Activated B cell treated with CpG ODN at 0.5 μM for 24 hours (primary cell): ENCODE measurements around the gene SYNGAP1. TPM values are rescaled to one million over a fixed set of nuclear protein-coding genes. Genes with fewer than 3 reads are reported as not detected.
A peak's percentile ranks its signal among the peaks of the same experiment; 100 is the strongest.

ENCODE experiments used
- ATAC-seq: fragments of 200-7000 bp; cut with Tn5 transposase; one replicate; pipeline ENCODE4 v1.10.0; 2021; ENCODE audit warnings: low read depth, mild to moderate bottlenecking, moderate library complexity
- CTCF ChIA-PET: fragments of 350-600 bp; sonication (Branson Sonifier 250); formaldehyde crosslinking; loops from one replicate; lab custom pipeline; 2021; ENCODE audit warnings: antibody characterized with exemption; lab: Charles Lee
- POLR2A ChIA-PET: fragments of 350-600 bp; sonication (Branson Sonifier 250); formaldehyde crosslinking; loops from one replicate; lab custom pipeline; 2021; ENCODE audit warnings: antibody characterized with exemption; lab: Charles Lee
- DNase-seq: peaks from one replicate; pipeline ENCODE4 v3.0.0; 2022
- H3K27ac Mint-ChIP-seq: one replicate; pipeline ENCODE4 v1.8.0; 2020; ENCODE audit warnings: mixed read lengths
- H3K27me3 Mint-ChIP-seq: one replicate; pipeline ENCODE4 v1.8.0; 2021; ENCODE audit warnings: mixed read lengths
- H3K36me3 Mint-ChIP-seq: one replicate; pipeline ENCODE4 v1.8.0; 2021; ENCODE audit warnings: low read depth, mixed read lengths
- H3K4me1 Mint-ChIP-seq: one replicate; pipeline ENCODE4 v1.8.0; 2021; ENCODE audit warnings: mixed read lengths
- H3K4me3 Mint-ChIP-seq: one replicate; pipeline ENCODE4 v1.8.0; 2020; ENCODE audit warnings: mild to moderate bottlenecking, mixed read lengths
- H3K9me3 Mint-ChIP-seq: one replicate; pipeline ENCODE4 v1.8.0; 2020; ENCODE audit warnings: mixed read lengths
- CTCF ChIP-seq: fragments of 200-600 bp; IDR thresholded peaks from one replicate; pipeline ENCODE4 v1.8.0; 2022; ENCODE audit warnings: antibody characterized with exemption, mild to moderate bottlenecking
- intact Hi-C: fragments of 100-400 bp; cut with micrococcal nuclease; formaldehyde crosslinking; loops from one replicate; pipeline ENCODE4 v1.15.1; 2024
- total RNA-seq: library from RNA; stranded (reverse); gene quantifications from 2 replicates; pipeline ENCODE4 v1.2.3, GENCODE V29; 2022

Gene SYNGAP1
- total RNA-seq, 1 donor from 2014 or later: 25.4 TPM

GRCh38 chr6:33417903-33418689, 1.8 kb upstream of the SYNGAP1 start, which contains the start of gene CUTA:
TSS of gene CUTA (minus strand) at chr6:33418107. CDS start at chr6:33418000, 107 bp downstream.
- DNase-seq (peak; percentile 92), ATAC-seq (peak; percentile 90)
- no peak for TF ChIP-seq CTCF
- Mint-ChIP-seq H3K27me3 (no peaks in the 10 kb centered on the region), H3K36me3 (peaks cover 36% of the 10 kb centered on the region), H3K4me3 (peak within 1 kb of the TSS; percentile 91), H3K4me1 (peaks cover 66% of the 10 kb centered on the region), H3K9me3 (no peaks in the 10 kb centered on the region), H3K27ac (peak within 1 kb of the TSS; percentile 96)
- CTCF ChIA-PET: interaction anchor here (0.7 to 2.3 kb wide), 3 partner anchors 13 to 27 kb away, joined by 3 to 9 read pairs (median 4); no protein-coding TSS in a partner anchor
- intact Hi-C loops: loop anchor here (1.0 to 10.0 kb wide), 9 partner anchors 8 to 576 kb away; partner anchors contain the start of genes HLA-DOA, PSMB8, RXRB and SLC39A7
- POLR2A ChIA-PET: interaction anchor here (0.6 to 5.9 kb wide), 17 partner anchors 7 to 446 kb away, joined by 3 to 31 read pairs (median 6); partner anchors contain the start of genes B3GALT4, BAK1, PFDN6 and PHF1

GRCh38 chr6:33418690-33419291, 1.1 kb upstream of the SYNGAP1 start:
- Mint-ChIP-seq H3K4me3 (peak overlapping the region; percentile 91), H3K27me3 (no peaks in the 10 kb centered on the region), H3K4me1 (peaks cover 60% of the 10 kb centered on the region), H3K9me3 (no peaks in the 10 kb centered on the region), H3K27ac (peak overlapping the region; percentile 96), H3K36me3 (peaks cover 29% of the 10 kb centered on the region)
- no peak for ATAC-seq
- CTCF ChIA-PET: interaction anchor here (1.4 to 2.3 kb wide), 2 partner anchors 12 to 16 kb away, joined by 4 to 9 read pairs; no protein-coding TSS in a partner anchor
- intact Hi-C loops: loop anchor here (1.0 to 10.0 kb wide), 9 partner anchors 8 to 576 kb away; partner anchors contain the start of genes HLA-DOA, PSMB8, RXRB and SLC39A7
- DNase-seq: no peak
- POLR2A ChIA-PET: interaction anchor here (0.9 to 5.9 kb wide), 15 partner anchors 7 to 447 kb away, joined by 3 to 31 read pairs (median 7); partner anchors contain the start of genes B3GALT4, BAK1, PFDN6 and PHF1
- no peak for TF ChIP-seq CTCF

GRCh38 chr6:33420491-33421343, 852 bp downstream of the SYNGAP1 start:
- H3K36me3 Mint-ChIP-seq: peaks cover 10% of the 10 kb centered on the region
- H3K27me3 Mint-ChIP-seq: no peaks in the 10 kb centered on the region
- no peak overlapping the region for H3K4me3 Mint-ChIP-seq
- no peak for TF ChIP-seq CTCF
- H3K27ac Mint-ChIP-seq: peak overlapping the region; percentile 21
- ATAC-seq (no peak), DNase-seq (no peak)
- no peaks in the 10 kb centered on the region for H3K9me3 Mint-ChIP-seq
- H3K4me1 Mint-ChIP-seq: peaks cover 60% of the 10 kb centered on the region
- intact Hi-C loops: no loop called here
- POLR2A ChIA-PET: interaction anchor here (0.6 kb wide), 1 partner anchor 10 kb away, joined by 4 read pairs; the partner anchor contains the start of gene PHF1
- CTCF ChIA-PET: interaction anchor here (0.6 kb wide), 1 partner anchor 31 kb away, joined by 3 read pairs; no protein-coding TSS in a partner anchor

GRCh38 chr6:33421344-33421643, 1.4 kb downstream of the SYNGAP1 start:
- ChIA-PET POLR2A (no interaction called here), CTCF (no interaction called here)
- H3K9me3 Mint-ChIP-seq: no peaks in the 10 kb centered on the region
- no peaks in the 10 kb centered on the region for H3K27me3 Mint-ChIP-seq
- H3K4me3 Mint-ChIP-seq: no peak overlapping the region
- TF ChIP-seq CTCF: no peak
- ATAC-seq: no peak
- no peak for DNase-seq
- H3K27ac Mint-ChIP-seq: peak overlapping the region; percentile 21
- intact Hi-C loops: no loop called here
- H3K36me3 Mint-ChIP-seq: peaks cover 6% of the 10 kb centered on the region
- peaks cover 58% of the 10 kb centered on the region for H3K4me1 Mint-ChIP-seq
